Prostate gland (tissue), 2 donors: ENCODE measurements around the gene UFC1.

ENCODE experiments used
- CTCF ChIP-seq, 4 experiments: fragments of 200-600 bp in 2 of 4; fragments of 450-650 bp in 2 of 4; sonication (generic) in 2 of 4; IDR thresholded peaks; 1 replicate in 3 of 4; 2 replicates in 1 of 4; pipeline ENCODE4 v1.5.1; 2016 to 2019; ENCODE audit warnings: antibody characterized with exemption in 4 of 4, mild to moderate bottlenecking in 2 of 4, moderate library complexity in 2 of 4
- POLR2AphosphoS5 ChIP-seq: sonication (generic); formaldehyde crosslinking; IDR thresholded peaks from one replicate; pipeline ENCODE4 v1.6.1; 2017; ENCODE audit warnings: antibody characterized with exemption

- peak; percentile 22 for TF ChIP-seq POLR2AphosphoS5
- TF ChIP-seq CTCF (IDR thresholded peaks at IDR 0.05) = no peak
These were observed 31.5 kb downstream of the UFC1 start for GRCh38 chr1:161185282-161185682.
